HEK293 (cell line): ENCODE results near the gene SH3BP1.

Source experiments
- CTCF ChIA-PET: fragments of 350-600 bp; formaldehyde crosslinking; extraction: SDS; loops from one replicate; lab custom pipeline; 2021; ENCODE audit warnings: antibody characterized with exemption; lab: Yijun Ruan, JAX
- POLR2A ChIA-PET: fragments of 300-600 bp; formaldehyde crosslinking; extraction: SDS; loops from one replicate; lab custom pipeline; 2020; ENCODE audit warnings: antibody characterized with exemption, inconsistent platforms; lab: Yijun Ruan, JAX
- H3K27ac ChIP-seq: fragments of 200-500 bp; sonication (Bioruptor generic); 2 replicates; pipeline ENCODE4 v1.5.1; 2014; ENCODE audit warnings: low read depth, low read length, control low read depth, inconsistent platforms; ENCODE audit errors: extremely low read depth
- H3K36me3 ChIP-seq, 2 experiments: fragments of 200-500 bp in 1 of 2; sonication (Bioruptor generic) in 1 of 2; 1 replicate in 1 of 2; 2 replicates in 1 of 2; pipeline ENCODE4 v1.5.1; 2014 to 2017; ENCODE audit warnings: inconsistent platforms in 2 of 2, low read length in 2 of 2; ENCODE audit not compliant: control insufficient read depth in 2 of 2, insufficient read depth in 1 of 2
- H3K4me1 ChIP-seq: fragments of 200-500 bp; sonication (Bioruptor generic); 2 replicates; pipeline ENCODE4 v1.5.1; 2014; ENCODE audit warnings: mild to moderate bottlenecking, low read length, inconsistent platforms; ENCODE audit not compliant: control insufficient read depth, insufficient read depth
- H3K4me3 ChIP-seq: 2 replicates; pipeline ENCODE4 v1.5.1; 2011; ENCODE audit warnings: low read depth, mild to moderate bottlenecking, control low read depth, low read length, moderate library complexity
- H3K9me3 ChIP-seq: fragments of 200-500 bp; sonication (Bioruptor generic); 2 replicates; pipeline ENCODE4 v1.5.1; 2014; ENCODE audit warnings: low read depth, low read length, inconsistent platforms; ENCODE audit not compliant: control insufficient read depth, insufficient read depth
- BCL11B ChIP-seq: fragments of 450-650 bp; formaldehyde crosslinking; IDR thresholded peaks from 2 replicates; pipeline ENCODE4 v1.5.1; 2016; ENCODE audit warnings: low read depth, missing biosample characterization, missing genetic modification characterization
- EGR2 ChIP-seq: fragments of 450-650 bp; formaldehyde crosslinking; IDR thresholded peaks from 2 replicates; pipeline ENCODE4 v1.5.1; 2016; ENCODE audit warnings: low read depth, missing biosample characterization, missing genetic modification characterization
- KLF7 ChIP-seq: fragments of 450-650 bp; formaldehyde crosslinking; IDR thresholded peaks from 2 replicates; pipeline ENCODE4 v1.5.1; 2016; ENCODE audit warnings: missing biosample characterization, missing genetic modification characterization, borderline replicate concordance
- KLF9 ChIP-seq: fragments of 450-650 bp; formaldehyde crosslinking; IDR thresholded peaks from 2 replicates; pipeline ENCODE4 v1.5.1; 2016; ENCODE audit warnings: missing biosample characterization, missing genetic modification characterization, low read depth
- REPIN1 ChIP-seq: fragments of 450-650 bp; formaldehyde crosslinking; IDR thresholded peaks from 2 replicates; pipeline ENCODE4 v1.5.1; 2017; ENCODE audit warnings: missing biosample characterization, missing genetic modification characterization, low read depth
- SCRT2 ChIP-seq: fragments of 450-650 bp; formaldehyde crosslinking; IDR thresholded peaks from 2 replicates; pipeline ENCODE4 v1.5.1; 2016; ENCODE audit warnings: missing biosample characterization, missing genetic modification characterization
- SP2 ChIP-seq: fragments of 450-650 bp; formaldehyde crosslinking; IDR thresholded peaks from 2 replicates; pipeline ENCODE4 v1.5.1; 2016; ENCODE audit warnings: missing biosample characterization, missing genetic modification characterization
- SP7 ChIP-seq: fragments of 450-650 bp; formaldehyde crosslinking; IDR thresholded peaks from 2 replicates; pipeline ENCODE4 v1.5.1; 2016; ENCODE audit warnings: missing biosample characterization, missing genetic modification characterization
- WT1 ChIP-seq: fragments of 450-650 bp; formaldehyde crosslinking; IDR thresholded peaks from 2 replicates; pipeline ENCODE4 v1.5.1; 2016; ENCODE audit warnings: missing biosample characterization, missing genetic modification characterization
- ZNF146 ChIP-seq: fragments of 450-650 bp; formaldehyde crosslinking; IDR thresholded peaks from 2 replicates; pipeline ENCODE4 v1.5.1; 2016; ENCODE audit warnings: missing biosample characterization, missing genetic modification characterization
- ZNF175 ChIP-seq: fragments of 450-650 bp; formaldehyde crosslinking; IDR thresholded peaks from 2 replicates; pipeline ENCODE4 v1.5.1; 2016; ENCODE audit warnings: missing biosample characterization, missing genetic modification characterization
- ZNF184 ChIP-seq: fragments of 450-650 bp; IDR thresholded peaks from 2 replicates; pipeline ENCODE4 v1.5.1; 2018; ENCODE audit warnings: missing biosample characterization, mild to moderate bottlenecking, missing genetic modification characterization
- ZNF211 ChIP-seq: fragments of 450-650 bp; formaldehyde crosslinking; IDR thresholded peaks from 2 replicates; pipeline ENCODE4 v1.5.1; 2016; ENCODE audit warnings: low read depth, missing biosample characterization, missing genetic modification characterization
- ZNF24 ChIP-seq: fragments of 450-650 bp; formaldehyde crosslinking; IDR thresholded peaks from 2 replicates; pipeline ENCODE4 v1.5.1; 2016; ENCODE audit warnings: missing biosample characterization, missing genetic modification characterization
- ZNF302 ChIP-seq: fragments of 450-650 bp; formaldehyde crosslinking; IDR thresholded peaks from 2 replicates; pipeline ENCODE4 v1.5.1; 2016; ENCODE audit warnings: missing biosample characterization, missing genetic modification characterization, low read depth
- ZNF324 ChIP-seq: fragments of 450-650 bp; formaldehyde crosslinking; IDR thresholded peaks from 2 replicates; pipeline ENCODE4 v1.5.1; 2016; ENCODE audit warnings: missing biosample characterization, missing genetic modification characterization
- ZNF341 ChIP-seq: fragments of 450-650 bp; formaldehyde crosslinking; IDR thresholded peaks from 2 replicates; pipeline ENCODE4; 2016; ENCODE audit warnings: low read depth, missing biosample characterization, missing genetic modification characterization
- ZNF449 ChIP-seq: fragments of 450-650 bp; formaldehyde crosslinking; IDR thresholded peaks from 2 replicates; pipeline ENCODE4 v1.5.1; 2017; ENCODE audit warnings: missing biosample characterization, mild to moderate bottlenecking, missing genetic modification characterization, moderate library complexity
- ZNF558 ChIP-seq: fragments of 450-650 bp; formaldehyde crosslinking; IDR thresholded peaks from 2 replicates; pipeline ENCODE4 v1.5.1; 2016; ENCODE audit warnings: missing biosample characterization, missing genetic modification characterization
- ZNF626 ChIP-seq: fragments of 450-650 bp; sonication (Bioruptor Pico); formaldehyde crosslinking; IDR thresholded peaks from 2 replicates; pipeline ENCODE4 v1.5.1; 2018; ENCODE audit warnings: missing biosample characterization, missing genetic modification characterization, inconsistent platforms
- ZNF76 ChIP-seq: fragments of 450-650 bp; formaldehyde crosslinking; IDR thresholded peaks from 2 replicates; pipeline ENCODE4; 2016; ENCODE audit warnings: low read depth, missing biosample characterization, missing genetic modification characterization, borderline replicate concordance
- ZNF777 ChIP-seq: fragments of 450-650 bp; formaldehyde crosslinking; IDR thresholded peaks from 2 replicates; pipeline ENCODE4 v1.5.1; 2017; ENCODE audit warnings: missing biosample characterization, missing genetic modification characterization, borderline replicate concordance
- ZNF837 ChIP-seq: fragments of 450-650 bp; formaldehyde crosslinking; IDR thresholded peaks from 2 replicates; pipeline ENCODE4 v1.5.1; 2016; ENCODE audit warnings: missing biosample characterization, missing genetic modification characterization
- ZSCAN16 ChIP-seq: fragments of 450-650 bp; formaldehyde crosslinking; IDR thresholded peaks from 2 replicates; pipeline ENCODE4 v1.5.1; 2016; ENCODE audit warnings: missing biosample characterization, missing genetic modification characterization
- TF ChIP-seq, protein P1 (sequence below): fragments of 450-650 bp; formaldehyde crosslinking; IDR thresholded peaks from 2 replicates; pipeline ENCODE4 v1.5.1; 2017; ENCODE audit warnings: missing biosample characterization, missing genetic modification characterization

SH3BP1 gene

DNA sequence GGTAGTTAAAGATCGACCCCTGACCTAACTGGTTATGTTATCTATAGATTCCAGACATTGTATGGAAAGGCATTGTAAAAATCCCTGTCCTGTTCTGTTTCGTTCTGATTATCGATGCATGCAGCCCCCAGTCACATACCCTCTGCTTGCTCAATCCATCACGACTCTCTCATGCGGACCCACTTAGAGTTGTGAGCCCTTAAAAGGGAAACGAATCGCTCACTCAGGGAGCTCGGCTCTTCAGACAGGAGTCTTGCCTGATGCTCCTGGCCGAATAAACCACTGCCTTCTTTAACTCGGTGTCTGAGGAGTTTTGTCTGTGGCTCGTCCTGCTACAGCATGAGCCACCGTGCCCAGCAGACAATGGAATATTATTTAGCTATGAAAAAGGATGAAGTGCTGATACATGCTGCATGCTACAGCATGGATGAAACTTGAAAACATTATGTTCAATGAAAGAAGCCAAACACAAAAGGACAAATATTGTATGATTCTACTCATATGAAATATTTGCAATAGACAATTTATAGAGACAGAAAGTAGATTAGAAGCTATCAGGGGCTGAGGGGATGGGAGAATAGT, 47.6 kb upstream of the SH3BP1 start (continued):
- TF ChIP-seq, protein P1, sequence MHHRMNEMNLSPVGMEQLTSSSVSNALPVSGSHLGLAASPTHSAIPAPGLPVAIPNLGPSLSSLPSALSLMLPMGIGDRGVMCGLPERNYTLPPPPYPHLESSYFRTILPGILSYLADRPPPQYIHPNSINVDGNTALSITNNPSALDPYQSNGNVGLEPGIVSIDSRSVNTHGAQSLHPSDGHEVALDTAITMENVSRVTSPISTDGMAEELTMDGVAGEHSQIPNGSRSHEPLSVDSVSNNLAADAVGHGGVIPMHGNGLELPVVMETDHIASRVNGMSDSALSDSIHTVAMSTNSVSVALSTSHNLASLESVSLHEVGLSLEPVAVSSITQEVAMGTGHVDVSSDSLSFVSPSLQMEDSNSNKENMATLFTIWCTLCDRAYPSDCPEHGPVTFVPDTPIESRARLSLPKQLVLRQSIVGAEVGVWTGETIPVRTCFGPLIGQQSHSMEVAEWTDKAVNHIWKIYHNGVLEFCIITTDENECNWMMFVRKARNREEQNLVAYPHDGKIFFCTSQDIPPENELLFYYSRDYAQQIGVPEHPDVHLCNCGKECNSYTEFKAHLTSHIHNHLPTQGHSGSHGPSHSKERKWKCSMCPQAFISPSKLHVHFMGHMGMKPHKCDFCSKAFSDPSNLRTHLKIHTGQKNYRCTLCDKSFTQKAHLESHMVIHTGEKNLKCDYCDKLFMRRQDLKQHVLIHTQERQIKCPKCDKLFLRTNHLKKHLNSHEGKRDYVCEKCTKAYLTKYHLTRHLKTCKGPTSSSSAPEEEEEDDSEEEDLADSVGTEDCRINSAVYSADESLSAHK (tag by site-specific recombination), result no peak
- TF ChIP-seq ZNF626 (tag by site-specific recombination) (no peak), SP2 (tag by site-specific recombination) (no peak), ZNF146 (tag by site-specific recombination) (peak; percentile 96)

DNA sequence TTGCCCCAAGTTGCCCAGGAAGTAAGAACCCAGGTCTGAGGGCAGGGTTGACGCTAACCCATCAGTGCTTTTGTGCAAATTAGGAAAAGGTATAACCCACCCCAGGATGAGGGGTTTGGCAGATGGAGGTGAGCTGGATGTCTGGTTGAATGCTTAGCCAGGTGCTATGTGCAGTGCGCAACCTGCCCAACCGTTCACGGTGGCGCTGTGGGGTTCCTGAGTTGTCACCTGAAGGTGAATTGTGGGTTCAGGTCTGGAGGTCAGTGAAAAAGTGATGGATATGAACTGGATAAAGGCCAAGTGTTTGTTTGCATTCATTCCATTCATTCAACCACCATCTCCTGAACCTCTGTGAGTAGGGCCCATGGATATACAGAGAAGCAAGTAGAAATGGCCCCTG, 45.2 kb upstream of the SH3BP1 start:
- CTCF ChIA-PET, result interaction anchor here (4.1 to 14.5 kb wide), 3 partner anchors 13 to 51 kb away, joined by 44 to 287 read pairs (median 145); no protein-coding TSS in a partner anchor
- POLR2A ChIA-PET, result no interaction called here

DNA sequence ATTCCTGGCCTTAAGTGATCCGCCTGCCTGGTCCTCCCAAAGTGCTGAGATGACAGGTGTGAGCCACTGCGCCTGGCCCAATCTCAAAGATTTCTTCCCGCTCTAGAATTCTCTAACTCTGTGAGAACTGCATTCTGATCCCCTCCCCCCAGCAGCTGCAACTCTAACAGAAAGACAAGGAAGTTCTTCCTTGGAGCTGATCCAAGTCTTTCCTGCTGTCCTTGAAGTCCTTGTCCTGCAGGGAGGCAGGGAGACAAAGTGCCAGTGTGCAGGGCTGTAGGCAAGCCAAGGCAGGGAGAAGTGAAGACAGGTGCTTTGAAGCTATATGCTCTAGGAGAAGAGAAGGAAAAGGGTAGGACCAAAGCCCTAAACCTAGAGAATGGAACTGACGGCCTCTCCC, 40.3 kb upstream of the SH3BP1 start:
- Histone ChIP-seq H3K4me3 (no peak overlapping the region), H3K4me1 (peaks cover 4% of the 10 kb centered on the region; the same call in 1 of the 2 replicates), H3K27ac (no peak overlapping the region), H3K36me3 (no peaks in the 10 kb centered on the region), H3K9me3 (no peaks in the 10 kb centered on the region)
- ChIA-PET POLR2A (interaction anchor here (0.6 to 1.1 kb wide), 2 partner anchors 9 to 65 kb away, joined by 3 to 6 read pairs; partner anchors contain the start of gene GGA1), CTCF (interaction anchor here (0.7 to 14.5 kb wide), 6 partner anchors 8 to 56 kb away, joined by 3 to 287 read pairs (median 4); no protein-coding TSS in a partner anchor)
- no peak for TF ChIP-seq KLF7 (tag by site-specific recombination)
- no peak for TF ChIP-seq ZNF175
- TF ChIP-seq SP7 (tag by site-specific recombination), result no peak
- TF ChIP-seq ZSCAN16 (tag by site-specific recombination), result no peak
- TF ChIP-seq KLF9 (tag by site-specific recombination), result no peak
- no peak for TF ChIP-seq ZNF449 (tag by site-specific recombination)
- no peak for TF ChIP-seq ZNF341 (tag by site-specific recombination)
- no peak for TF ChIP-seq ZNF211 (tag by site-specific recombination)
- TF ChIP-seq ZNF777 (tag by site-specific recombination), result no peak
- no peak for TF ChIP-seq EGR2 (tag by site-specific recombination)

More for the DNA sequence above, 45.2 kb upstream of the SH3BP1 start:
- no peaks in the 10 kb centered on the region; the same call in 1 of the 2 replicates for H3K4me1 ChIP-seq
- no peaks in the 10 kb centered on the region for H3K9me3 ChIP-seq
- no peak overlapping the region for H3K27ac ChIP-seq
- H3K36me3 ChIP-seq, result no peaks in the 10 kb centered on the region
- TF ChIP-seq ZNF302 (tag by site-specific recombination) (no peak), BCL11B (tag by site-specific recombination) (no peak), ZNF24 (tag by site-specific recombination) (no peak), ZNF837 (no peak), ZNF76 (tag by site-specific recombination) (no peak), REPIN1 (no peak), ZNF324 (tag by site-specific recombination) (no peak), ZNF341 (tag by site-specific recombination) (no peak), ZNF558 (no peak), WT1 (tag by site-specific recombination) (no peak), SCRT2 (tag by site-specific recombination) (no peak), ZNF184 (tag by site-specific recombination) (no peak)
- TF ChIP-seq, all 188 proteins: peak for 0
- no peak overlapping the region for H3K4me3 ChIP-seq
